ENCODE results near the gene BACH2.

The BACH2 gene

GRCh38 chr6:89965441-89966227 lies 331.0 kb downstream of the BACH2 start:
- DNase-seq (ENCODE audit: low read depth): no peak

GRCh38 chr6:89963391-89963790 lies 333.3 kb downstream of the BACH2 start:
- no peak for DNase-seq (ENCODE audit: low read depth)

GRCh38 chr6:89961481-89961880 lies 335.2 kb downstream of the BACH2 start:
- no peak for DNase-seq (ENCODE audit: low read depth)

GRCh38 chr6:89959883-89960282 lies 336.8 kb downstream of the BACH2 start:
- no peak for DNase-seq (ENCODE audit: low read depth)

- DNase-seq (ENCODE audit: low read depth): no peak
These were observed 340.5 kb downstream of the BACH2 start for GRCh38 chr6:89956182-89956581.

GRCh38 chr6:89955364-89955763 lies 341.3 kb downstream of the BACH2 start:
- no peak for DNase-seq (ENCODE audit: low read depth)

- DNase-seq (ENCODE audit: low read depth): no peak
These were observed 341.9 kb downstream of the BACH2 start for GRCh38 chr6:89954721-89955148.

GRCh38 chr6:89952686-89953085 lies 344.0 kb downstream of the BACH2 start:
- peak; percentile 11 for DNase-seq (ENCODE audit: low read depth)

GRCh38 chr6:89952105-89952671 lies 344.5 kb downstream of the BACH2 start:
- DNase-seq (ENCODE audit: low read depth): no peak

- DNase-seq (ENCODE audit: low read depth): no peak
These were observed 345.0 kb downstream of the BACH2 start for GRCh38 chr6:89951574-89952104.

GRCh38 chr6:89950879-89951391 lies 345.7 kb downstream of the BACH2 start:
- no peak for DNase-seq (ENCODE audit: low read depth)

GRCh38 chr6:89950446-89950845 lies 346.2 kb downstream of the BACH2 start:
- no peak for DNase-seq (ENCODE audit: low read depth)

- no peak for DNase-seq (ENCODE audit: low read depth)
These were observed 347.8 kb downstream of the BACH2 start for GRCh38 chr6:89948876-89949275.

- DNase-seq (ENCODE audit: low read depth): no peak
These were observed 351.7 kb downstream of the BACH2 start for GRCh38 chr6:89944826-89945407.

- DNase-seq (ENCODE audit: low read depth): no peak
These were observed 352.4 kb downstream of the BACH2 start for GRCh38 chr6:89944181-89944755.

GRCh38 chr6:89942601-89943000 lies 354.0 kb downstream of the BACH2 start:
- DNase-seq (ENCODE audit: low read depth): no peak

- DNase-seq (ENCODE audit: low read depth): no peak
These were observed 354.7 kb downstream of the BACH2 start for GRCh38 chr6:89941763-89942497.

GRCh38 chr6:89941031-89941762 lies 355.4 kb downstream of the BACH2 start:
- DNase-seq (ENCODE audit: low read depth): no peak

- DNase-seq (ENCODE audit: low read depth): peak; percentile 55
These were observed 356.2 kb downstream of the BACH2 start for GRCh38 chr6:89940225-89941027.

- no peak for DNase-seq (ENCODE audit: low read depth)
These were observed 357.5 kb downstream of the BACH2 start for GRCh38 chr6:89939144-89939543.

All from activated T-cell treated with anti-CD3 and anti-CD28 coated beads for 1 hour (primary cell).